Right lung (tissue), 5 donors: ENCODE measurements around the gene NFKBIZ. TPM values are rescaled to one million over a fixed set of nuclear protein-coding genes. Genes with fewer than 3 reads are reported as not detected.

Source experiments
- polyA plus RNA-seq, 5 donors: library from polyadenylated mRNA; unstranded; fragments of 120-200 nt; gene quantifications; one replicate each; pipeline versions ENCODE4 v1.2.1 to v1.2.3, GENCODE V29; 2013; ENCODE audit warnings: inconsistent platforms in 1 of 5, low replicate concordance in 1 of 5; ENCODE audit not compliant: insufficient read length in 5 of 5, insufficient read depth in 1 of 5

The NFKBIZ gene
- polyA plus RNA-seq, 5 donors = 20.5 to 41.2 (median 39.1) TPM

Other genes starting within 250 kb of the NFKBIZ start
- gene ZBTB11, start 172.4 kb upstream of the NFKBIZ start, polyA plus RNA-seq = 10 to 100 TPM; 20.0 to 30.2 (median 25.6) TPM
- 1,000 to 10,000 TPM; 1,646 to 2,307 (median 1,856) TPM for gene RPL24, start 162.8 kb upstream of the NFKBIZ start, polyA plus RNA-seq
- 10 to 100 TPM; 10.3 to 22.6 (median 18.8) TPM for gene CEP97, start 124.9 kb upstream of the NFKBIZ start, polyA plus RNA-seq
- 10 to 100 TPM; 10.3 to 14.6 (median 11.7) TPM for gene NXPE3, start 70.3 kb upstream of the NFKBIZ start, polyA plus RNA-seq